Naive thymus-derived CD8-positive, alpha-beta T cell (primary cell): ENCODE data around the gene SLC39A11. TPM values are rescaled to one million over a fixed set of nuclear protein-coding genes. Genes with fewer than 3 reads are reported as not detected.
A peak's percentile ranks its signal among the peaks of the same experiment; 100 is the strongest.
"Not testable (repeated sequence)": the region's sequence is repeated elsewhere in the genome, so short reads cannot be mapped to it uniquely, and the experiment has no call there.

Source experiments
- ATAC-seq, 2 donors: fragments of 150-1000 bp; cut with Tn5 transposase in 1 of 2; sonication (Bioruptor Pico), chemical (Tn5 transposase) in 1 of 2; 1 replicate in 1 of 2; 2 replicates in 1 of 2; pipeline ENCODE4 v1.10.0; 2021; ENCODE audit warnings: mild to moderate bottlenecking in 2 of 2, moderate library complexity in 2 of 2
- POLR2A ChIA-PET: fragments of 350-600 bp; sonication (Branson Sonifier 250); formaldehyde crosslinking; loops from one replicate; lab custom pipeline; 2021; ENCODE audit warnings: antibody characterized with exemption; lab: Charles Lee
- DNase-seq, 10 donors: peaks; one replicate each; pipeline versions ENCODE4 v3.0.0 to v3.0.0-alpha.2; 2020 to 2022
- H3K27ac Mint-ChIP-seq, 10 donors: one replicate each; pipeline ENCODE4 v1.8.0; 2020 to 2022; ENCODE audit warnings: mild to moderate bottlenecking in 10 of 10, mixed read lengths in 10 of 10, moderate library complexity in 4 of 10, inconsistent platforms in 1 of 10
- H3K27me3 Mint-ChIP-seq, 5 donors: one replicate each; pipeline ENCODE4 v1.8.0; 2021 to 2022; ENCODE audit warnings: mixed read lengths in 5 of 5
- H3K36me3 Mint-ChIP-seq, 3 donors: one replicate each; pipeline ENCODE4 v1.8.0; 2020 to 2022; ENCODE audit warnings: mixed read lengths in 3 of 3, mild to moderate bottlenecking in 2 of 3, inconsistent platforms in 1 of 3
- H3K4me1 Mint-ChIP-seq, 4 donors: one replicate each; pipeline ENCODE4 v1.8.0; 2021 to 2022; ENCODE audit warnings: mixed read lengths in 4 of 4
- H3K4me3 Mint-ChIP-seq, 10 donors: one replicate each; pipeline ENCODE4 v1.8.0; 2020 to 2022; ENCODE audit warnings: mild to moderate bottlenecking in 10 of 10, mixed read lengths in 10 of 10, moderate library complexity in 6 of 10, inconsistent platforms in 1 of 10
- H3K9me3 Mint-ChIP-seq, 9 donors: one replicate each; pipeline ENCODE4 v1.8.0; 2020 to 2022; ENCODE audit warnings: mixed read lengths in 9 of 9, mild to moderate bottlenecking in 3 of 9, inconsistent platforms in 1 of 9, moderate library complexity in 1 of 9
- polyA plus RNA-seq, 3 donors: library from polyadenylated mRNA; unstranded; fragments of 300-500 nt; fragmentation: Illumina TruSeq; gene quantifications; one replicate each; pipeline ENCODE4 v1.2.3, GENCODE V29; 2021
- total RNA-seq, 8 experiments: library from RNA in 2 of 8; stranded (reverse) in 2 of 8; gene quantifications; one replicate each; pipeline ENCODE4 v1.2.3 and lab custom pipeline; 2021 to 2026

The SLC39A11 gene
- total and polyA plus RNA-seq, 5 experiments from 2014 or later, result 6.2 to 14.4 (median 10.3) TPM

DNA sequence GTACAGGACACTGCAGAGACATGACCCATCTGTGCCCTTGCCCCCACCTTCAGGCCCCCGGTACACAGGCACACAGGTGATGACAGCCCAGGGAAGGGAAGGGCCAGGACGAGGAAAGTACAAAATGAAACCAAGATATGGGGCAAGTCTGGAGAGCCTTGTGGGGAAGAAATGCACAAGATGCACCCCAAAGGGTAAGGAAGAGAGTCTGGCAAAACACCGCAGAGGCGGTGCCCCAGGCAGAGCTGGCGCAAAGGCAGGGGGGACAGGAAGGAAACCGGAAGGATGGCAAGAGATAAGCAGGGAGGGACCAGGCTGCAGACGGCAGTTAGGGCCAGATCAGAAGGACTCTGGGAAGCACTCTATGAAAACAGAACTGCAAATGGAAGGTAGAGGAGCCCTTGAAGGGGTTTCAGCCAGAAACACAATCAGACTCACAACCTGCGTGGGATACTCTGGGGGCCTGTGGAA is 81.4 kb downstream of the SLC39A11 start:
- peak overlapping the region; percentile 19 to 73 (median 62) for H3K4me3 Mint-ChIP-seq
- POLR2A ChIA-PET, result no interaction called here
- peaks cover 0 to 4% (median 0%) of the 10 kb centered on the region in 9 donors for H3K9me3 Mint-ChIP-seq
- peak overlapping the region in 8 of 10 donors; percentile 33 to 87 (median 70) for H3K27ac Mint-ChIP-seq
- no peak for DNase-seq
- peaks cover 0 to 13% (median 0%) of the 10 kb centered on the region in 3 donors for H3K36me3 Mint-ChIP-seq
- no peak for ATAC-seq
- H3K27me3 Mint-ChIP-seq, result no peaks in the 10 kb centered on the region
- peaks cover 13 to 26% (median 14%) of the 10 kb centered on the region in 4 donors for H3K4me1 Mint-ChIP-seq

DNA sequence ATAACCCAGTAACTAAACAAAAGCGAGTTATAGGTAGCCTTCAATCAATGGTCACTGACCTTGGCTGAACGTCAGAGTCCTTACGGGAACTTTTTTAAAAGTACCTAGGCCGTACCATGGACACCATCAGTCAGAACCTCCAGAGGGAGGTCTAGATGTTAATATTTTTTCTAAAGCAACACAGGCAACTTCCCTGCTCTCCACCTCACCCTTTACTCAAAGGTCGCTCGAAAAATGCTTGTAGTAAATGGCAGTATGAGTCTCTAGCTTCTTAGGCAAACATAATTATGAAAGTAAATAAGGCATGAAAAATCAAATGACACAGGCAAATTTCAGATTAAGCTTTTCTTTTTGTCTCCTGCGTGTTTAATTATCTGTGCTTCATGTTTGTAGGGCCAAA is 82.1 kb downstream of the SLC39A11 start:
- POLR2A ChIA-PET, result no interaction called here
- H3K27me3 Mint-ChIP-seq, result no peaks in the 10 kb centered on the region
- ATAC-seq, result no peak
- no peak for DNase-seq
- H3K36me3 Mint-ChIP-seq, result peaks cover 0 to 16% (median 0%) of the 10 kb centered on the region in 3 donors
- peak overlapping the region in 2 of 10 donors; percentile 67 to 71 for H3K27ac Mint-ChIP-seq
- peaks cover 13 to 26% (median 14%) of the 10 kb centered on the region in 4 donors for H3K4me1 Mint-ChIP-seq
- peaks cover 0 to 6% (median 0%) of the 10 kb centered on the region in 9 donors for H3K9me3 Mint-ChIP-seq
- no peak overlapping the region for H3K4me3 Mint-ChIP-seq

- Mint-ChIP-seq H3K4me3 (no peak overlapping the region), H3K27me3 (no peaks in the 10 kb centered on the region), H3K36me3 (peaks cover 2 to 22% (median 6%) of the 10 kb centered on the region in 3 donors), H3K27ac (no peak overlapping the region), H3K4me1 (peaks cover 12 to 18% (median 14%) of the 10 kb centered on the region in 4 donors), H3K9me3 (peaks cover 0 to 6% (median 0%) of the 10 kb centered on the region in 9 donors)
- ATAC-seq, result no peak
- no peak for DNase-seq
- POLR2A ChIA-PET, result no interaction called here
These were observed 85.1 kb downstream of the SLC39A11 start for GRCh38 chr17:73007407-73007806.

- no peak overlapping the region for H3K27ac Mint-ChIP-seq
- H3K9me3 Mint-ChIP-seq, result peaks cover 0 to 6% (median 0%) of the 10 kb centered on the region in 9 donors
- no peaks in the 10 kb centered on the region for H3K27me3 Mint-ChIP-seq
- peaks cover 2 to 13% (median 5%) of the 10 kb centered on the region in 4 donors for H3K4me1 Mint-ChIP-seq
- H3K4me3 Mint-ChIP-seq, result no peak overlapping the region
- ATAC-seq (no peak), DNase-seq (no peak)
- H3K36me3 Mint-ChIP-seq, result peaks cover 2 to 20% (median 6%) of the 10 kb centered on the region in 3 donors
- POLR2A ChIA-PET, result no interaction called here
These were observed 87.1 kb downstream of the SLC39A11 start for GRCh38 chr17:73005360-73005759.

- peaks cover 1 to 15% (median 4%) of the 10 kb centered on the region in 4 donors for H3K4me1 Mint-ChIP-seq
- peaks cover 2 to 13% (median 6%) of the 10 kb centered on the region in 3 donors for H3K36me3 Mint-ChIP-seq
These were observed 89.0 kb downstream of the SLC39A11 start for GRCh38 chr17:73003487-73003886.

DNA sequence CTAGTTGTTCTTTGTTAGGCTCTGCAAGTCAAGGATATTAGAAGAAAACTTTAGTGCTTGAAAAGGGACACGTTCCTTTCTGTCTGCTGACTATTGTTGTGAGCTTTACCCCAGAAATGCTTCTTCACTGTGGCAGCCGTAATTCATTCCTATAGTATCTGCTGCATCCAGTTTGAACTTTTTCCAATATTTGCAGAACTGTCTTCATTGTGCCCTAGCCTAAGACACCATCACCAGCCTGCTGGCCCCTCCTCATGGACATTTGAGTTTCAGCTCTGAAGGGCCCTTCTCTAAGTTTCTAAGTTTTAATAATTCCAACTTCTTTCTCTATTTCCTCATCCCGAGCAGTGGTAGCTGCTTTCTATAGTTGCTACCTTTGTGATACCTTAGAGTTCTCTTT is 91.7 kb downstream of the SLC39A11 start:
- peaks cover 1 to 14% (median 5%) of the 10 kb centered on the region in 4 donors for H3K4me1 Mint-ChIP-seq
- H3K9me3 Mint-ChIP-seq, result peaks cover 0 to 8% (median 5%) of the 10 kb centered on the region in 9 donors
- no peak overlapping the region for H3K4me3 Mint-ChIP-seq
- H3K27ac Mint-ChIP-seq, result peak overlapping the region in 1 of 10 donors; percentile 53
- H3K36me3 Mint-ChIP-seq, result peaks cover 8 to 21% (median 14%) of the 10 kb centered on the region in 3 donors
- no peaks in the 10 kb centered on the region for H3K27me3 Mint-ChIP-seq
- DNase-seq (no peak), ATAC-seq (no peak)
- POLR2A ChIA-PET, result no interaction called here

More at GRCh38 chr17:73003487-73003886, 89.0 kb downstream of the SLC39A11 start:
- POLR2A ChIA-PET, result no interaction called here
- peaks cover 0 to 6% (median 0%) of the 10 kb centered on the region in 9 donors for H3K9me3 Mint-ChIP-seq
- no peak for DNase-seq
- ATAC-seq, result no peak
- H3K27ac Mint-ChIP-seq, result no peak overlapping the region
- H3K4me3 Mint-ChIP-seq, result no peak overlapping the region
- no peaks in the 10 kb centered on the region for H3K27me3 Mint-ChIP-seq

DNA sequence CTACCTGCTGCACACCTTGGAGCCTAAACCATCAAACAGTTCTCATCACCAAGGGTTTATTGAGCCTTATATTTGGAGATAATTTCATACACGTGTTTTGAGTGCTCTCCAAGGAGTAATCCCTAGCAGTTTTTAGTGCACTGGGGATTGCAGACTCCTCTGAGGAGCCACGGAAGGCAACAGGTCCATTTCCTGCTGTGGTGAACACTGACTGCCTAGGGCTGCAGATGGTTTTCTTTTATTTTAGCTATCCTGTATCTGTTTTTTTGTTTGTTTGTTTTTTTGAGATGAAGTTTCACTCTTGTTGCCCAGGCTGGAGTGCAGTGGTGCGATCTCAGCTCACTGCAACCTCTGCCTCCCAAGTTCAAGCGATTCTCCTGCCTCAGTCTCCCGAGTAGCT is 93.0 kb downstream of the SLC39A11 start:
- H3K4me3 Mint-ChIP-seq, POLR2A ChIA-PET, DNase-seq, ATAC-seq, H3K27me3 Mint-ChIP-seq: not testable (repeated sequence)
- Mint-ChIP-seq H3K27ac (peak overlapping the region in 1 of 10 donors; percentile 82), H3K36me3 (peaks cover 11 to 21% (median 16%) of the 10 kb centered on the region in 3 donors), H3K9me3 (peaks cover 0 to 15% (median 7%) of the 10 kb centered on the region in 9 donors), H3K4me1 (peaks cover 1 to 19% (median 5%) of the 10 kb centered on the region in 4 donors)

- Mint-ChIP-seq H3K4me1 (peaks cover 1 to 18% (median 5%) of the 10 kb centered on the region in 4 donors), H3K9me3 (peaks cover 0 to 15% (median 7%) of the 10 kb centered on the region in 9 donors), H3K27ac (no peak overlapping the region), H3K27me3 (no peaks in the 10 kb centered on the region), H3K4me3 (no peak overlapping the region), H3K36me3 (peaks cover 9 to 20% (median 16%) of the 10 kb centered on the region in 3 donors)
- ATAC-seq (no peak), DNase-seq (no peak)
- POLR2A ChIA-PET, result no interaction called here
These were observed 94.1 kb downstream of the SLC39A11 start for GRCh38 chr17:72998343-72998742.

GRCh38 chr17:72997559-72997958 is 94.9 kb downstream of the SLC39A11 start:
- peaks cover 0 to 15% (median 7%) of the 10 kb centered on the region in 9 donors for H3K9me3 Mint-ChIP-seq
- no peak for DNase-seq
- peak overlapping the region in 1 of 10 donors; percentile 31 for H3K27ac Mint-ChIP-seq
- H3K27me3 Mint-ChIP-seq, result no peaks in the 10 kb centered on the region
- H3K4me1 Mint-ChIP-seq, result peaks cover 0 to 15% (median 2%) of the 10 kb centered on the region in 4 donors
- POLR2A ChIA-PET, result no interaction called here
- ATAC-seq, result no peak
- H3K4me3 Mint-ChIP-seq, result no peak overlapping the region
- H3K36me3 Mint-ChIP-seq, result peaks cover 9 to 15% (median 11%) of the 10 kb centered on the region in 3 donors

- H3K36me3 Mint-ChIP-seq, result peaks cover 9 to 15% (median 11%) of the 10 kb centered on the region in 3 donors
- no peak overlapping the region for H3K27ac Mint-ChIP-seq
- ATAC-seq, result no peak
These were observed 95.7 kb downstream of the SLC39A11 start for GRCh38 chr17:72996791-72997190.

DNA sequence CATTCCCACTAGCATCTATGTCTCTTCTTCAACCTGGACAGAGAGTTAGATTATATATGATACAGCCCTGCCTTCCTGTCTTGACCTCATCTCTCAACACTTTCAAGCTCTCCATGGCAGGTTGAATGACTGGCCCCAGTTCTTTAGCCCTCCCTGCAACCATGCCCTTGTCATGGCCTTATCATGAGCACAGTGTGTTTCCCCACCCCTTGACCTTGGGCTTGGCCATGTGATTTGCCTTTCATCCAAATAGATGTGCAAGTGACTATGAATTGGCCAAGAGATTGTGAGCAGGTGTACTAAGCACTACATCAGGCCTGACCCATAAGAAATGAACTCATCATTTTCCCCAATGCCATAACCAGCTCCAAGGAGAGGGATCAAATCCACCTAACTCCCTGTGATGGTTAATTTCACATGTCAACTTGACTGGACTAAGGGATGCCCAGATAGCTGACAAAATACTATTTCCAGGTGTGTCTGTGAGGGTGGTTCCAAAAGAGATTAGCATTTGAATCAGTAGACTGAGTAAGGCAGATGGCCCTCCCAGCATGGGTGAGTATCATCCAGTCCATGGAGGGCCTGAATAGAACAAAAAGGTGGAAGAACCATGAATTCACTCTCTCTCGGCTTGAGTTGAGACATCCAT is 97.4 kb downstream of the SLC39A11 start:
- Mint-ChIP-seq H3K4me3 (no peak overlapping the region), H3K36me3 (peaks cover 9 to 15% (median 11%) of the 10 kb centered on the region in 3 donors), H3K27ac (no peak overlapping the region), H3K27me3 (no peaks in the 10 kb centered on the region), H3K9me3 (peaks cover 0 to 15% (median 7%) of the 10 kb centered on the region in 9 donors), H3K4me1 (peaks cover 0 to 10% (median under 1%) of the 10 kb centered on the region in 4 donors)
- POLR2A ChIA-PET, result no interaction called here
- ATAC-seq, result no peak
- DNase-seq, result no peak

More at GRCh38 chr17:72996791-72997190, 95.7 kb downstream of the SLC39A11 start:
- Mint-ChIP-seq H3K9me3 (peaks cover 0 to 15% (median 7%) of the 10 kb centered on the region in 9 donors), H3K27me3 (no peaks in the 10 kb centered on the region), H3K4me3 (no peak overlapping the region), H3K4me1 (peaks cover 0 to 15% (median 2%) of the 10 kb centered on the region in 4 donors)
- no peak for DNase-seq
- POLR2A ChIA-PET, result no interaction called here

DNA sequence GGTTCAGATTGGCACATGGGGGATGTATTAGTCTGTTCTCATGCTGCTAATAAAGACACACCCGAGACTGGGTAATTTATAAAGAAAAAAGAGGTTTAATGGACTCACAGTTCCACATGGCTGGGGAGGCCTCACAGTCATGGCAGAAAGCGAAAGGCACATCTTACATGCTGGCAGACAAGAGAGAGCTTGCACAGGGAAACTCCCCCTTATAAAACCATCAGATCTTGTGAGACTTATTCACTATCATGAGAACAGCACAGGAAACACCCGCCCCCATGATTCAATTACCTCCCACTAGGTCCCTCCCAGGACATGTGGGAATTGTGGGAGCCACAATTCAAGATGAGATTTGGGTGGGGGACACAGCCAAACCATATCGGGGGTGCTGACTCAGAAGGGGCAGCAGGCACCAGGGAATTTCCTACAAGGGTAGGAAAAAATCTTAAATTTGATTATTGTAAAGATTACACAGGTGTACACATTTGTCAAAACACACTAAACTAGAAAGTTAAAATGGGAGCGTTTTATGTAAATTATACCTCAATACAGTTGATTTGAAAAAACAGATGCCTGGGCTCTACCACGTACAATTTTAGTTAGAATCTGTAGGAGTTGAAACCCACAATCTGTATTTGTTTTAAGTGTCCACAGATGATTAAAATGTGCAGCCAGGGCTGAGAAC is 99.6 kb downstream of the SLC39A11 start:
- H3K4me3 Mint-ChIP-seq, H3K27me3 Mint-ChIP-seq, DNase-seq, POLR2A ChIA-PET, H3K4me1 Mint-ChIP-seq, ATAC-seq: not testable (repeated sequence)
- peaks cover 9 to 15% (median 11%) of the 10 kb centered on the region in 3 donors for H3K36me3 Mint-ChIP-seq
- H3K27ac Mint-ChIP-seq, result peak overlapping the region in 1 of 10 donors; percentile 20
- H3K9me3 Mint-ChIP-seq, result peaks cover 0 to 15% (median 7%) of the 10 kb centered on the region in 9 donors
